Panc1 (cell line): ENCODE measurements around the gene XRCC4.

ENCODE experiments used
- TCF7L2 ChIP-seq: IDR thresholded peaks from 2 replicates; pipeline ENCODE4 v1.6.1; 2011; ENCODE audit warnings: mild to moderate bottlenecking, low read depth, low read length, inconsistent platforms
- TF ChIP-seq, protein P1 (sequence below): fragments of 450-650 bp; IDR thresholded peaks from 2 replicates; pipeline ENCODE4 v1.5.1; 2017; ENCODE audit warnings: mild to moderate bottlenecking

DNA sequence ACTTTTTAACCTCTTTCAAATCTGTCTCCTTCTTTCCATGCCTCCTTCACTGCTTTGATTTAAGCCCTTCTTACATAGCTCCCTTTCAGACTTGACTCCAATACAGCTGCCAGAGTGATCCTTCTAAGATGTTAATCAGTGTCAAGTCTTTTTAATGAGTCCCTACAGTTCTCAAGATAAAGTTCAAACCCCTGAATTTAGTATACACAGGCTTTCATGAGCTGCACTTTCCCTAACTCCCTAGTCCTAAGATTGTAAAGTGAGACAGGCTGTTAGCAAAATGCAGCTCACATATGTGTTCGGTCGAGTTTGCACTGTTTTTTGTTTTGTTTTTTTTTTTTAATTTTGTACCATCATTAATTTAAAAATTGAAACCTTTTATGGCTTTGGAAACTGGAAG lies 203.8 kb downstream of the XRCC4 start:
- TF ChIP-seq TCF7L2 = no peak
- TF ChIP-seq, protein P1, sequence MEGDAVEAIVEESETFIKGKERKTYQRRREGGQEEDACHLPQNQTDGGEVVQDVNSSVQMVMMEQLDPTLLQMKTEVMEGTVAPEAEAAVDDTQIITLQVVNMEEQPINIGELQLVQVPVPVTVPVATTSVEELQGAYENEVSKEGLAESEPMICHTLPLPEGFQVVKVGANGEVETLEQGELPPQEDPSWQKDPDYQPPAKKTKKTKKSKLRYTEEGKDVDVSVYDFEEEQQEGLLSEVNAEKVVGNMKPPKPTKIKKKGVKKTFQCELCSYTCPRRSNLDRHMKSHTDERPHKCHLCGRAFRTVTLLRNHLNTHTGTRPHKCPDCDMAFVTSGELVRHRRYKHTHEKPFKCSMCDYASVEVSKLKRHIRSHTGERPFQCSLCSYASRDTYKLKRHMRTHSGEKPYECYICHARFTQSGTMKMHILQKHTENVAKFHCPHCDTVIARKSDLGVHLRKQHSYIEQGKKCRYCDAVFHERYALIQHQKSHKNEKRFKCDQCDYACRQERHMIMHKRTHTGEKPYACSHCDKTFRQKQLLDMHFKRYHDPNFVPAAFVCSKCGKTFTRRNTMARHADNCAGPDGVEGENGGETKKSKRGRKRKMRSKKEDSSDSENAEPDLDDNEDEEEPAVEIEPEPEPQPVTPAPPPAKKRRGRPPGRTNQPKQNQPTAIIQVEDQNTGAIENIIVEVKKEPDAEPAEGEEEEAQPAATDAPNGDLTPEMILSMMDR = no peak
